Endothelial cell of umbilical vein (primary cell): Measurements from ENCODE around the gene LDHD. TPM values are rescaled to one million over a fixed set of nuclear protein-coding genes. Genes with fewer than 3 reads are reported as not detected.

Experiments used
- BruUV-seq: library from RNA; stranded (reverse); fragments of 400-500 nt; replicated peaks from 2 replicates; lab custom pipeline; 2021; lab: Mats Ljungman, UMichigan
- CTCF ChIA-PET: fragments of 300-600, 350-600 bp; sonication (Branson Sonifier 250); formaldehyde crosslinking; loops from one replicate; lab custom pipeline; 2021; ENCODE audit warnings: antibody characterized with exemption, inconsistent platforms; lab: Charles Lee
- POLR2A ChIA-PET: fragments of 300-600, 350-600 bp; sonication (Branson Sonifier 250); formaldehyde crosslinking; loops from one replicate; lab custom pipeline; 2021; ENCODE audit warnings: antibody characterized with exemption, inconsistent platforms; lab: Charles Lee
- DNase-seq: peaks from one replicate; pipeline ENCODE4 v3.0.0-alpha.2; 2011; ENCODE audit warnings: low read depth, low spot score
- FAIRE-seq: peaks from 2 replicates; lab custom pipeline; 2011; peaks lifted over from hg19 to GRCh38; lab: Jason Lieb, UNC
- H2AFZ ChIP-seq: 2 replicates; pipeline ENCODE4 v1.6.0; 2012; ENCODE audit warnings: low read depth, low read length, control low read depth, inconsistent platforms
- H3K27ac ChIP-seq: 2 replicates; pipeline ENCODE4 v1.5.1; 2011; ENCODE audit warnings: low read depth, mild to moderate bottlenecking, control low read depth, low read length, moderate library complexity; ENCODE audit not compliant: insufficient read depth
- H3K27me3 ChIP-seq, 2 experiments: 2 replicates each; pipeline versions ENCODE4 v1.6.0 to v1.6.1; 2011; ENCODE audit warnings: low read length in 2 of 2, mixed read lengths in 1 of 2; ENCODE audit not compliant: control insufficient read depth in 2 of 2, insufficient read depth in 2 of 2
- H3K36me3 ChIP-seq, 2 experiments: 2 replicates in 1 of 2; 3 replicates in 1 of 2; pipeline ENCODE4 v1.5.1; 2011; ENCODE audit warnings: low read length in 2 of 2, mild to moderate bottlenecking in 1 of 2, moderate library complexity in 1 of 2; ENCODE audit not compliant: control insufficient read depth in 2 of 2, insufficient read depth in 2 of 2; ENCODE audit errors: extremely low read depth in 1 of 2
- H3K4me1 ChIP-seq: 3 replicates; pipeline ENCODE4 v1.5.1; 2011; ENCODE audit warnings: mild to moderate bottlenecking, low read length; ENCODE audit not compliant: control insufficient read depth, insufficient read depth; ENCODE audit errors: extremely low read depth
- H3K4me2 ChIP-seq: 2 replicates; pipeline ENCODE4 v1.6.1; 2011; ENCODE audit warnings: low read length, control low read depth, mixed read lengths; ENCODE audit not compliant: insufficient read depth
- H3K4me3 ChIP-seq, 3 experiments: fragments of 200-600 bp in 1 of 3; sonication (generic), shearing (Covaris generic) in 1 of 3; replicated peaks in 1 of 3; 2 replicates each; pipeline ENCODE4 v1.5.1; 2011 to 2016; ENCODE audit warnings: control low read depth in 3 of 3, low read length in 3 of 3, mild to moderate bottlenecking in 2 of 3, inconsistent platforms in 1 of 3, low read depth in 1 of 3, moderate library complexity in 1 of 3; ENCODE audit not compliant: insufficient read depth in 1 of 3
- H3K79me2 ChIP-seq: 2 replicates; pipeline ENCODE4 v1.6.0; 2012; ENCODE audit warnings: low read length, inconsistent platforms; ENCODE audit not compliant: control insufficient read depth, insufficient read depth
- H3K9ac ChIP-seq: replicated peaks from 2 replicates; pipeline ENCODE3; 2011; ENCODE audit warnings: low read length, control low read depth; ENCODE audit not compliant: insufficient read depth; ENCODE audit errors: extremely low read depth
- H3K9me1 ChIP-seq: replicated peaks from 3 replicates; pipeline ENCODE4 v1.6.0; 2011; ENCODE audit warnings: mild to moderate bottlenecking, low read length; ENCODE audit not compliant: control insufficient read depth, insufficient read depth; ENCODE audit errors: extremely low read depth
- H3K9me3 ChIP-seq: replicated peaks from 2 replicates; pipeline ENCODE4 v1.5.1; 2012; ENCODE audit warnings: low read length, inconsistent platforms; ENCODE audit not compliant: control insufficient read depth, insufficient read depth
- H4K20me1 ChIP-seq: replicated peaks from 2 replicates; pipeline ENCODE3; 2011; ENCODE audit warnings: mild to moderate bottlenecking, low read length; ENCODE audit not compliant: control insufficient read depth, insufficient read depth; ENCODE audit errors: extremely low read depth
- CTCF ChIP-seq, 2 donors: IDR thresholded peaks; 1 replicate in 1 of 2; 2 replicates in 1 of 2; pipeline ENCODE4 v1.5.1; 2011; ENCODE audit warnings: low read length in 2 of 2, mild to moderate bottlenecking in 2 of 2, moderate library complexity in 2 of 2, control low read depth in 1 of 2, inconsistent platforms in 1 of 2, low read depth in 1 of 2; ENCODE audit not compliant: insufficient read depth in 1 of 2; ENCODE audit errors: extremely low read depth in 1 of 2
- EZH2 ChIP-seq: IDR thresholded peaks from 2 replicates; pipeline ENCODE4 v1.6.1; 2012; ENCODE audit warnings: borderline replicate concordance, low read depth, mild to moderate bottlenecking, moderate library complexity, low read length, inconsistent platforms; ENCODE audit not compliant: severe bottlenecking
- FOS ChIP-seq: IDR thresholded peaks from 2 replicates; pipeline ENCODE4 v1.6.1; 2011; ENCODE audit warnings: mild to moderate bottlenecking, low read length, moderate library complexity, borderline replicate concordance; ENCODE audit not compliant: insufficient read depth
- GATA2 ChIP-seq: IDR thresholded peaks from 2 replicates; pipeline ENCODE4 v1.7.0; 2011; ENCODE audit warnings: low read depth, mild to moderate bottlenecking, moderate library complexity, mixed read lengths, low read length; ENCODE audit not compliant: insufficient read length, insufficient read depth
- JUN ChIP-seq: IDR thresholded peaks from 2 replicates; pipeline ENCODE4 v1.6.1; 2011; ENCODE audit warnings: borderline replicate concordance, low read depth; ENCODE audit not compliant: insufficient read length, insufficient read depth
- MAX ChIP-seq: IDR thresholded peaks from 2 replicates; pipeline ENCODE4 v1.6.1; 2011; ENCODE audit not compliant: insufficient read depth, insufficient read length
- MYC ChIP-seq: IDR thresholded peaks from one replicate; pipeline ENCODE4 v1.6.1; 2011; ENCODE audit warnings: mild to moderate bottlenecking, low read depth, low read length
- POLR2A ChIP-seq: IDR thresholded peaks from 2 replicates; pipeline ENCODE4 v1.6.1; 2012; ENCODE audit warnings: low read depth, mild to moderate bottlenecking, control low read depth, low read length
- POLR2AphosphoS5 ChIP-seq: IDR thresholded peaks from 2 replicates; pipeline ENCODE4 v1.6.1; 2012; ENCODE audit warnings: low read depth, mild to moderate bottlenecking, control low read depth, low read length, moderate library complexity; ENCODE audit not compliant: insufficient read depth
- dilution Hi-C: fragments of 300-500 bp; cut with MboI; formaldehyde crosslinking; loops from one replicate; pipeline ENCODE4 v1.15.0; 2019; ENCODE audit warnings: low sequenced_read_pairs; ENCODE audit not compliant: extremely low pct_ligation_motif_present
- intact Hi-C: fragments of 100-400 bp; cut with micrococcal nuclease; formaldehyde crosslinking; loops from one replicate; pipeline ENCODE4 v1.10.0; 2022
- polyA plus RNA-seq, 4 experiments: library from polyadenylated mRNA; depleted of rRNA in 3 of 4; stranded (reverse) in 3 of 4; unstranded in 1 of 4; fragments of >200 nt; gene quantifications; 2 replicates each; pipeline versions ENCODE4 v1.2.1 to v1.2.3, GENCODE V29; 2011 to 2012; ENCODE audit warnings: missing spikeins in 1 of 4
- total RNA-seq: library from RNA; stranded (reverse); gene quantifications from 2 replicates; pipeline ENCODE4 v1.2.3, GENCODE V29; 2021

Gene LDHD
- total and polyA plus RNA-seq, 2 donors (not counting 3 experiments of a cell fraction or from before 2014, with no cell fraction given) = 0.41 TPM; not detected in 1

GRCh38 chr16:75097941-75098901, 18.4 kb downstream of the LDHD start:
- TF ChIP-seq EZH2 = no peak
- TF ChIP-seq FOS = no peak
- TF ChIP-seq POLR2A = no peak
- TF ChIP-seq MYC = no peak
- TF ChIP-seq GATA2 = no peak
- no peak for TF ChIP-seq CTCF (IDR thresholded peaks at IDR 0.05; ENCODE audit: extremely low read depth in 1 of 2, insufficient read depth in 1 of 2, low read depth in 1 of 2, low read length in 2 of 2)
- no peak for TF ChIP-seq JUN
- no peak for TF ChIP-seq MAX
- no peak for TF ChIP-seq POLR2AphosphoS5
- no peaks in the 10 kb centered on the region for H3K79me2 ChIP-seq
- no peak for FAIRE-seq
- ChIA-PET POLR2A (no interaction called here), CTCF (interaction anchor here (1.1 to 3.9 kb wide), 5 partner anchors 11 to 99 kb away, joined by 3 to 15 read pairs (median 5); partner anchors contain the start of genes LDHD and ZNRF1)
- no peaks in the 10 kb centered on the region for H3K9me3 ChIP-seq
- no peak overlapping the region for H3K9ac ChIP-seq
- DNase-seq = no peak
- H3K4me1 ChIP-seq = peaks cover 11% of the 10 kb centered on the region
- dilution Hi-C loops = no loop called here
- H3K27ac ChIP-seq = no peak overlapping the region
- H3K36me3 ChIP-seq = peaks cover 0 to 13% of the 10 kb centered on the region in 2 experiments
- no peak overlapping the region for H3K4me2 ChIP-seq
- no peak overlapping the region for H3K4me3 ChIP-seq
- H2AFZ ChIP-seq = no peak overlapping the region
- no TSS peak for BruUV-seq
- intact Hi-C loops = no loop called here
- no peaks in the 10 kb centered on the region for H3K27me3 ChIP-seq
- no peaks in the 10 kb centered on the region for H4K20me1 ChIP-seq
- no peaks in the 10 kb centered on the region for H3K9me1 ChIP-seq
